ENCODE data around the gene IGFBP1. TPM values are rescaled to one million over a fixed set of nuclear protein-coding genes. Genes with fewer than 3 reads are reported as not detected.

The IGFBP1 gene
- total and polyA plus RNA-seq, 2 experiments from 2014 or later, result not detected

- TF ChIP-seq ZNF462 (CRISPR knock-in tag; IDR thresholded peaks at IDR 0.05) (no peak), ZNF114 (CRISPR knock-in tag; IDR thresholded peaks at IDR 0.05) (no peak), STAT1 (IDR thresholded peaks at IDR 0.05; ENCODE audit: unreplicated experiment) (no peak), NANOG (IDR thresholded peaks at IDR 0.05; ENCODE audit: borderline replicate concordance) (no peak), CREB1 (CRISPR knock-in tag; IDR thresholded peaks at IDR 0.05; ENCODE audit: low read depth) (no peak), ZNF331 (CRISPR knock-in tag; IDR thresholded peaks at IDR 0.05; ENCODE audit: low read depth) (no peak), REST (IDR thresholded peaks at IDR 0.05; ENCODE audit: unreplicated experiment) (no peak), POLR2AphosphoS5 (IDR thresholded peaks at IDR 0.05; ENCODE audit: low read depth) (no peak), EZH2 (IDR thresholded peaks at IDR 0.05; ENCODE audit: low read depth, unreplicated experiment) (no peak), CTCF (conservative IDR thresholded peaks at IDR 0.05; ENCODE audit: low read depth in 2 of 2) (no peak), JUNB (IDR thresholded peaks at IDR 0.05; ENCODE audit: unreplicated experiment) (no peak)
These were observed 18.9 kb upstream of the IGFBP1 start (continued) for GRCh38 chr7:45869426-45869825.
